Measurements from ENCODE around the gene MBD3.

MBD3 gene

GRCh38 chr19:1534972-1535371 lies 57.7 kb downstream of the MBD3 start:
- TF ChIP-seq CTCF (IDR thresholded peaks at IDR 0.05) = no peak

GRCh38 chr19:1533510-1534150 lies 59.0 kb downstream of the MBD3 start:
- no peak for TF ChIP-seq CTCF (IDR thresholded peaks at IDR 0.05)

- TF ChIP-seq CTCF (IDR thresholded peaks at IDR 0.05) = no peak
These were observed 60.7 kb downstream of the MBD3 start for GRCh38 chr19:1532003-1532402.

GRCh38 chr19:1531587-1531986 lies 61.1 kb downstream of the MBD3 start:
- TF ChIP-seq CTCF (IDR thresholded peaks at IDR 0.05) = no peak

- no peak for TF ChIP-seq CTCF (IDR thresholded peaks at IDR 0.05)
These were observed 63.2 kb downstream of the MBD3 start for GRCh38 chr19:1529430-1529816.

- no peak for TF ChIP-seq CTCF (IDR thresholded peaks at IDR 0.05)
These were observed 63.9 kb downstream of the MBD3 start for GRCh38 chr19:1528596-1529429.

GRCh38 chr19:1527650-1528309 lies 64.9 kb downstream of the MBD3 start:
- TF ChIP-seq CTCF (IDR thresholded peaks at IDR 0.05) = no peak
